Fibroblast of villous mesenchyme (primary cell): ENCODE results near the gene DEFB113. TPM values are rescaled to one million over a fixed set of nuclear protein-coding genes. Genes with fewer than 3 reads are reported as not detected.

Source experiments
- DNase-seq: peaks from one replicate; pipeline ENCODE4 v3.0.0-alpha.2; 2010; ENCODE audit warnings: low read depth
- H3K4me3 ChIP-seq: 2 replicates; pipeline ENCODE4 v1.5.1; 2011; ENCODE audit warnings: low read depth, mild to moderate bottlenecking, low read length
- total RNA-seq: library from RNA; depleted of rRNA; stranded (reverse); fragments of >200 nt; gene quantifications from 2 replicates; pipeline ENCODE4 v1.2.3, GENCODE V29; 2012
- TF ChIP-seq, protein P1 (sequence below): IDR thresholded peaks from 2 replicates; pipeline ENCODE4 v1.5.1; 2012; ENCODE audit warnings: low read depth, mild to moderate bottlenecking, low read length; ENCODE audit not compliant: insufficient read depth

Gene DEFB113, protein sequence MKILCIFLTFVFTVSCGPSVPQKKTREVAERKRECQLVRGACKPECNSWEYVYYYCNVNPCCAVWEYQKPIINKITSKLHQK
- not detected in 2 replicates for total RNA-seq

DNA sequence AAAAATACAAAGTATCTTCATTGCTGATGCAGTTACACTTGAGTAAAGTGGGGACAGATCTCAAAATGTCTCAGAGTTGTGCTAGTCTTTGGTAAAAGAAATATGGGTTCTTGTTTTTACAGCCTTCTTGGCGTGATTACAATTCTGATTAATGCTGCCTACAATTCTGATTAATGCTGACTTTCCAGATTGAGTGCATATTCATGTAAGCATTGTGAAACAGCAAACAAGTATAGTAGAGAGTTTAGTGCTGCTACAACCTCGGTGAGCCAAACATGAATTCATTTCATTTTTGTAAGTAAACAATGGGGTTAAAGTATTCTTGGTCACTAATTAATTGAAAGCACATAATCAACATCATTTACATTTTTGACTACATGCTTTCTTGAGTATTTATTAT lies at the start of gene DEFB113:
Gene DEFB113, minus strand, starts transcription at position 21 of the 400 bp plus-strand sequence. Its CDS starts 0 bp downstream, at position 21.
- DNase-seq, result no peak

DNA sequence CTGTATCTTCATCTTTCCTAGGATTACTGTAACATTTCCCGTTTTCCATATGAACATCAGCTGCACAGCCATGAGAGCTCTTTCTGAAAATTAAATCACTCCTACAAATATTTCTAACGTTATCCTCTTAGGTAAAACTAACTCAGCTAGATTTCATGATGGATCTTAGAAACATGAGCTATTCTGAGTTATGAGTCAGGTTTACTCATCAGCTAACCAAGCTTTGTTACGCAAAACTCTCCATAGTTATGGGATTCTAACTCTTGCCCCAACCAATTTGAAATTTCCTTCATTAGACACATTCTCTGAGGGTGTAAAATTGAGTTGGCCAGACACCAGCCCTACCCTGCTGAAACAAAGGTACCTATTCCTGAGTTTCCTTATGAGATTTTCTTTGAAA lies 38.4 kb upstream of the DEFB113 start:
- TF ChIP-seq, protein P1, sequence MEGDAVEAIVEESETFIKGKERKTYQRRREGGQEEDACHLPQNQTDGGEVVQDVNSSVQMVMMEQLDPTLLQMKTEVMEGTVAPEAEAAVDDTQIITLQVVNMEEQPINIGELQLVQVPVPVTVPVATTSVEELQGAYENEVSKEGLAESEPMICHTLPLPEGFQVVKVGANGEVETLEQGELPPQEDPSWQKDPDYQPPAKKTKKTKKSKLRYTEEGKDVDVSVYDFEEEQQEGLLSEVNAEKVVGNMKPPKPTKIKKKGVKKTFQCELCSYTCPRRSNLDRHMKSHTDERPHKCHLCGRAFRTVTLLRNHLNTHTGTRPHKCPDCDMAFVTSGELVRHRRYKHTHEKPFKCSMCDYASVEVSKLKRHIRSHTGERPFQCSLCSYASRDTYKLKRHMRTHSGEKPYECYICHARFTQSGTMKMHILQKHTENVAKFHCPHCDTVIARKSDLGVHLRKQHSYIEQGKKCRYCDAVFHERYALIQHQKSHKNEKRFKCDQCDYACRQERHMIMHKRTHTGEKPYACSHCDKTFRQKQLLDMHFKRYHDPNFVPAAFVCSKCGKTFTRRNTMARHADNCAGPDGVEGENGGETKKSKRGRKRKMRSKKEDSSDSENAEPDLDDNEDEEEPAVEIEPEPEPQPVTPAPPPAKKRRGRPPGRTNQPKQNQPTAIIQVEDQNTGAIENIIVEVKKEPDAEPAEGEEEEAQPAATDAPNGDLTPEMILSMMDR, result no peak
- no peak overlapping the region for H3K4me3 ChIP-seq
- peak; percentile 0 for DNase-seq

More for the DNA sequence above, at the start of gene DEFB113:
- H3K4me3 ChIP-seq, result no peak within 1 kb of the TSS
- TF ChIP-seq, protein P1, result no peak

DNA sequence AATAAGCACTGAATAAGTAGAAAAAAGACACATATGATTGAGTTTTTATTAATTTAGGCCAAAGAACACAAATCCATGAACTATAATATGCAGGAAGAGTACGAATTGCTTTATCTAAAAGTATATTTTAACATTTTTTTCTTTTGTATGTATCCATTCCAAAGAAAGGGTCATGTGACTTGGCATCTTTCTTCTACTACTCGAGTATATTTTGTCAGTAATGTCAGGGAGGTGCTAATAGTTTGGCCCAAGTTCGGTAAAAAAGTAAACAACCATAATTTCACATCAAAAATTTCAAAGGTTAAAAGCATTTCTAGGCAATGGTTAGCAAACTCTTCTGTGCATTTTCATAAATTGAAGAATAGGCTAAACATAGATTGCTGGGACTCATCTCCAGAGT lies 33.7 kb upstream of the DEFB113 start:
- TF ChIP-seq, protein P1, result no peak
- DNase-seq, result no peak
- H3K4me3 ChIP-seq, result no peak overlapping the region

DNA sequence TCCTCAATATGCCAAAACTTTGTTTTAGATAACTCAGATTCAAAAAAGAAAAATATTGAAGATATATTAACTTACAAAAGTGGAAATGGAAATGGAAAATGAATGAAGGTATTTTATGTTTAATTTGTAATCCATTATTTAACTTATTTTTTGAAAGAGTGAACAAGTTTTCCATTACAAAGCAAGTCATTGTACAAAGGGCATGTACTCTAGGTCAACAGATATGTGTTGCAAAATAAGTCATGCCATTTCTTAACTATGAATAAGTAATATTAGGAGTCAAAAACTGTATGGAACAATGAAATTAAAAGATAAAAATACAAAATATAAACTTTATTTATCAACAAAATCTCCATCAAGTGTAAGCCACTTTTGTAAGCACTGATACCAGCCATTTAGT lies 25.9 kb upstream of the DEFB113 start:
- DNase-seq, result no peak
- H3K4me3 ChIP-seq, result no peak overlapping the region
- TF ChIP-seq, protein P1, result no peak

DNA sequence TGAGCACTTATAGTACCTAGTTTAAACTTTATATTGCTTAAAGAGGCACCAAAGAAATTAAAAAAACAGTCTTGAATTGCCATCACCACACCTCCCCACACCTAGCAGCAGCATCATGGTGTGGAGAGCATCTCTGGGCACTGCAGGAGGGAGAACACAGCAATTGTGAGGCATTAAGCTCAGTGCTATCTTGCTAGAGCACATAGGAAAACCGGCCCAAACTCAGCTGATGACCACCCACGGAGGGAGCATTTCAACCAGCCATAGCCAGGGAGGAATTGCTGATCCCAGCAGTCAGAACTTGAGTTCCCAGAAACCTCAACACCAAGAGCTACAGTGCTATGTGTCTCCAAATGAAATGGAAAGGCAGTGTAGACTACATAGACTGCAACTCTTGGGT lies 19.5 kb upstream of the DEFB113 start:
- TF ChIP-seq, protein P1, result no peak
- DNase-seq, result no peak

DNA sequence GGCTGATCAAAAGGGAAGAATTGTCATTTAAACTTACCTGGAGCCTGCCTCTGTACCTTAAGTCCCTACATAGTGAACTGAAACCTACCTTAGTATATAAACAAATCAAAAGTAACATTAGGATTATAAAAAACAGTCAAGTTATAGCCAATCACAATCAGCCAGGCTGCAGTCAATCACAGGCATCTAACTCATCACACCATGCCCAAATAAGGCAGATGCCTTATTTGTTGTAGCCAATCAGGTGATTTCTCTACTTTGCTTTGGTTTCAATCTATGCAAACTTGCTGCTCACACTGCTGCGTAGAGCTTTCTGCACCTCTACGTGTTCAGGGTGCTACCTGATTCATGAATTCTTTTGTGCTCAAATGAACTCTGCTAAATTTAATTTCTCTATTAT lies 18.3 kb upstream of the DEFB113 start:
- TF ChIP-seq, protein P1, result no peak
- no peak for DNase-seq
- H3K4me3 ChIP-seq, result no peak overlapping the region

More for the DNA sequence above, 19.5 kb upstream of the DEFB113 start:
- H3K4me3 ChIP-seq, result no peak overlapping the region

DNA sequence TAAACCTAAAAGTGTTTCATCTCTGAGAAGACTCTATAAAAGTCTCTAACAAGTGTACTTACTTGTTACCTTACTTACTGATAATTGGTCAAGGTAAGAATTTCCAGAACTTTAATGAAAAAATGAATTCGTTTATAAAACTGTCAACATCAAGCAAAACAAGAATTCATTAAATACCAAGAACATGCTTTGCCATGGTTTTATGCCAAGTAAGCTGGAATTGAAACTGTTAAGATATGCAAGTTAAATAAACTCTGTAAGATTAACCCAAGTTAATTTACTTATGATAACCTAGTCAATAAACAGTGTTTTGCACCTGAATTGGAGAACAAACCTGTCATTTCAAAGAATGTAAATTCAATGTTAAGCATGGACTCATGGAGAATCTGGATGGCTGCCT lies 17.1 kb upstream of the DEFB113 start:
- TF ChIP-seq, protein P1, result no peak
- no peak for DNase-seq
- no peak overlapping the region for H3K4me3 ChIP-seq
